C4-2B (cell line): ENCODE data around the gene DHX15.

ENCODE experiments used
- CTCF ChIP-seq: fragments of 450-650 bp; conservative IDR thresholded peaks from 2 replicates; pipeline ENCODE4 v1.5.1; 2017; ENCODE audit warnings: mild to moderate bottlenecking
- ZFX ChIP-seq: fragments of 450-650 bp; IDR thresholded peaks from 2 replicates; pipeline ENCODE4 v1.6.1; 2017

- TF ChIP-seq CTCF (no peak), ZFX (no peak)
These were observed 54.8 kb downstream of the DHX15 start for GRCh38 chr4:24529555-24529954.
